K562 (cell line): Measurements from ENCODE around the gene PUSL1. TPM values are rescaled to one million over a fixed set of nuclear protein-coding genes. Genes with fewer than 3 reads are reported as not detected.
A peak's percentile ranks its signal among the peaks of the same experiment; 100 is the strongest.

ENCODE experiments used
- E2F4 ChIP-seq: sonication (generic); formaldehyde crosslinking; IDR thresholded peaks from 2 replicates; pipeline ENCODE4 v1.8.0; 2022; ENCODE audit warnings: mild to moderate bottlenecking, low read depth, missing genetic modification reagents
- MEIS2 ChIP-seq: fragments of 450-650 bp; IDR thresholded peaks from 2 replicates; pipeline ENCODE4 v1.6.1; 2014; ENCODE audit warnings: mild to moderate bottlenecking; ENCODE audit not compliant: partially characterized antibody
- POLR2G ChIP-seq: fragments of 200-400 bp; formaldehyde crosslinking; IDR thresholded peaks from 2 replicates; pipeline ENCODE4 v1.6.1; 2017; ENCODE audit warnings: low read depth, mild to moderate bottlenecking, antibody characterized with exemption, low read length, moderate library complexity
- THAP12 ChIP-seq: fragments of 250-450 bp; sonication (Bioruptor Pico); IDR thresholded peaks from 2 replicates; pipeline ENCODE4 v1.9.0; 2021; ENCODE audit warnings: mild to moderate bottlenecking, inconsistent platforms
- ZNF121 ChIP-seq: sonication (generic); formaldehyde crosslinking; conservative IDR thresholded peaks from 2 replicates; pipeline ENCODE4 v1.8.0; 2022; ENCODE audit warnings: missing genetic modification reagents
- ZNF318 ChIP-seq, 2 experiments: fragments of 450-650 bp; IDR thresholded peaks; 2 replicates each; pipeline ENCODE4 v1.6.1; 2016; ENCODE audit warnings: mild to moderate bottlenecking in 2 of 2, borderline replicate concordance in 1 of 2, low read depth in 1 of 2, moderate library complexity in 1 of 2
- ZNF324 ChIP-seq: fragments of 250-450 bp; sonication (Bioruptor Pico); IDR thresholded peaks from 2 replicates; pipeline ENCODE4 v1.4.0; 2020; ENCODE audit warnings: mild to moderate bottlenecking
- ZNF764 ChIP-seq: fragments of 250-450 bp; sonication (Bioruptor Pico); IDR thresholded peaks from 2 replicates; pipeline ENCODE4 v1.4.0; 2020; ENCODE audit warnings: low read depth, mild to moderate bottlenecking, moderate library complexity
- polyA plus RNA-seq, 8 experiments: library from polyadenylated mRNA; depleted of rRNA in 4 of 8; stranded (reverse) in 5 of 8; unstranded in 3 of 8; fragments of >200 nt; fragmentation: Nextera tagmentation in 2 of 8; fragmentation: Illumina TruSeq in 1 of 8; extraction: Ambion mirVana in 2 of 8; extraction: Trizol in 1 of 8; gene quantifications; 2 replicates each; pipeline versions ENCODE4 v1.2.1 to v1.2.3, GENCODE V29; 2011 to 2014; ENCODE audit warnings: inconsistent platforms in 1 of 8, missing spikeins in 1 of 8
- total RNA-seq, 7 experiments: library from RNA; depleted of rRNA in 6 of 7; stranded (reverse); fragments of >200 nt in 6 of 7; fragmentation: Illumina TruSeq in 2 of 7; extraction: Trizol in 2 of 7; gene quantifications; 2 replicates each; pipeline versions ENCODE4 v1.2.1 to v1.2.3, GENCODE V29; 2011 to 2021; ENCODE audit warnings: low replicate concordance in 1 of 7

Gene PUSL1
- total and polyA plus RNA-seq, 9 of the 15 experiments (the other 6 are each of a cell fraction or from before 2014, with no cell fraction given): 0.62 to 86.9 (median 13.6) TPM

- TF ChIP-seq THAP12: peak; percentile 54; the same call in 1 of the 2 replicates
- peak; percentile 76 for TF ChIP-seq MEIS2
- TF ChIP-seq ZNF121 (CRISPR knock-in tag): no peak
- TF ChIP-seq ZNF318 (IDR thresholded peaks at IDR 0.05; ENCODE audit: borderline replicate concordance in 1 of 2, low read depth in 1 of 2): no peak
- TF ChIP-seq POLR2G: peak; percentile 89
- 0 out of 2 replicates have a peak, but pooled peaks have one; percentile 55 for TF ChIP-seq ZNF764 (CRISPR knock-in tag)
- TF ChIP-seq E2F4 (CRISPR knock-in tag): peak; percentile 9; the same call in 1 of the 2 replicates
- TF ChIP-seq ZNF324: no peak
Measured at GRCh38 chr1:1324524-1325287, 16.3 kb downstream of the PUSL1 start, which contains the start of the genes CPTP and INTS11 (continued).
